Measurements from ENCODE around the gene DET1.

The DET1 gene

GRCh38 chr15:88574655-88575054 lies 28.2 kb upstream of the DET1 start:
- H3K4me3 ChIP-seq (ENCODE audit: low read depth, low read length): no peak overlapping the region
- in situ Hi-C loops (cut with HindIII; ENCODE audit: low sequenced_read_pairs): no loop called here
- no peak for DNase-seq (ENCODE audit: low read depth, low spot score)
- TF ChIP-seq, protein P1, sequence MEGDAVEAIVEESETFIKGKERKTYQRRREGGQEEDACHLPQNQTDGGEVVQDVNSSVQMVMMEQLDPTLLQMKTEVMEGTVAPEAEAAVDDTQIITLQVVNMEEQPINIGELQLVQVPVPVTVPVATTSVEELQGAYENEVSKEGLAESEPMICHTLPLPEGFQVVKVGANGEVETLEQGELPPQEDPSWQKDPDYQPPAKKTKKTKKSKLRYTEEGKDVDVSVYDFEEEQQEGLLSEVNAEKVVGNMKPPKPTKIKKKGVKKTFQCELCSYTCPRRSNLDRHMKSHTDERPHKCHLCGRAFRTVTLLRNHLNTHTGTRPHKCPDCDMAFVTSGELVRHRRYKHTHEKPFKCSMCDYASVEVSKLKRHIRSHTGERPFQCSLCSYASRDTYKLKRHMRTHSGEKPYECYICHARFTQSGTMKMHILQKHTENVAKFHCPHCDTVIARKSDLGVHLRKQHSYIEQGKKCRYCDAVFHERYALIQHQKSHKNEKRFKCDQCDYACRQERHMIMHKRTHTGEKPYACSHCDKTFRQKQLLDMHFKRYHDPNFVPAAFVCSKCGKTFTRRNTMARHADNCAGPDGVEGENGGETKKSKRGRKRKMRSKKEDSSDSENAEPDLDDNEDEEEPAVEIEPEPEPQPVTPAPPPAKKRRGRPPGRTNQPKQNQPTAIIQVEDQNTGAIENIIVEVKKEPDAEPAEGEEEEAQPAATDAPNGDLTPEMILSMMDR (IDR thresholded peaks at IDR 0.05; ENCODE audit: low read depth, low read length): no peak

GRCh38 chr15:88574077-88574476 lies 27.6 kb upstream of the DET1 start:
- no peak overlapping the region for H3K4me3 ChIP-seq (ENCODE audit: low read depth, low read length)
- DNase-seq (ENCODE audit: low read depth, low spot score): no peak
- in situ Hi-C loops (cut with HindIII; ENCODE audit: low sequenced_read_pairs): no loop called here
- TF ChIP-seq, protein P1 (IDR thresholded peaks at IDR 0.05; ENCODE audit: low read depth, low read length): no peak

GRCh38 chr15:88571852-88572259 lies 25.4 kb upstream of the DET1 start:
- TF ChIP-seq, protein P1 (IDR thresholded peaks at IDR 0.05; ENCODE audit: low read depth, low read length): no peak
- DNase-seq (ENCODE audit: low read depth, low spot score): no peak
- in situ Hi-C loops (cut with HindIII; ENCODE audit: low sequenced_read_pairs): no loop called here
- no peak overlapping the region for H3K4me3 ChIP-seq (ENCODE audit: low read depth, low read length)

- H3K4me3 ChIP-seq (ENCODE audit: low read depth, low read length): no peak overlapping the region
- in situ Hi-C loops (cut with HindIII; ENCODE audit: low sequenced_read_pairs): no loop called here
- DNase-seq (ENCODE audit: low read depth, low spot score): no peak
- TF ChIP-seq, protein P1 (IDR thresholded peaks at IDR 0.05; ENCODE audit: low read depth, low read length): no peak
These were observed 24.8 kb upstream of the DET1 start for GRCh38 chr15:88571153-88571851.

DNA sequence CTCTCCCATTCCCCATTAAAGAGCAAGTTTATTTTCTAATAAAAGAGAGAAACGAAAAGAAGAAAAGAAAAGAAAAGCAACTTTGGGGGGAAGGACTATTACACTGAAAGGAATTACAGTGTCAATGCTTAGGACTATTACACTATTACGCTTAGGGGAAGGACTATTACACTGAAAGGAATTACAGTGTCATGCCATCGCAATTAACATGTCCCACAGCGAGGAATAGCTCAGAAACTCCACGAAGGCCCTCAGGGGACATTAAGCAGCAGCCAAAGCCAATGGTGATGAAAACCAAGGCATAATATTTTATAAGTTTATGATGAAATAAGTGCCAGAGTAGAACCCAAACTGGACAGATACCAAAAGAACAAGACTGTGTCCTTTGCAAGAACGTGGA lies 22.1 kb upstream of the DET1 start:
- in situ Hi-C loops (cut with HindIII; ENCODE audit: low sequenced_read_pairs): no loop called here
- TF ChIP-seq, protein P1 (IDR thresholded peaks at IDR 0.05; ENCODE audit: low read depth, low read length): no peak
- DNase-seq (ENCODE audit: low read depth, low spot score): no peak
- H3K4me3 ChIP-seq (ENCODE audit: low read depth, low read length): no peak overlapping the region

GRCh38 chr15:88564741-88565140 lies 18.3 kb upstream of the DET1 start:
- TF ChIP-seq, protein P1 (IDR thresholded peaks at IDR 0.05; ENCODE audit: low read depth, low read length): no peak
- no peak for DNase-seq (ENCODE audit: low read depth, low spot score)
- H3K4me3 ChIP-seq (ENCODE audit: low read depth, low read length): no peak overlapping the region
- in situ Hi-C loops (cut with HindIII; ENCODE audit: low sequenced_read_pairs): no loop called here

Data from astrocyte of the spinal cord (primary cell).